ENCODE results near the gene VAV1.

Gene VAV1

GRCh38 chr19:6812612-6813011 lies 40.1 kb downstream of the VAV1 start:
- H4K8ac ChIP-seq (ENCODE audit: low read length) = no peak overlapping the region
- H3K14ac ChIP-seq (ENCODE audit: low read length in 2 of 2) = no peak overlapping the region
- peaks cover 4% of the 10 kb centered on the region for H3K9me3 ChIP-seq (ENCODE audit: control insufficient read depth, low read length)
- DNase-seq = no peak
- no peak overlapping the region for H2BK15ac ChIP-seq (ENCODE audit: low read depth, poor library complexity, severe bottlenecking)
- H3K4ac ChIP-seq (ENCODE audit: low read depth in 1 of 2, low read length in 2 of 2) = no peak overlapping the region
- no peak overlapping the region for H3K4me2 ChIP-seq (ENCODE audit: low read length, poor library complexity, severe bottlenecking)
- WGBS = 80% methylated on average over 2 of the region's 2 CpGs
- H3K36me3 ChIP-seq (ENCODE audit: control insufficient read depth in 1 of 2, insufficient read depth in 2 of 2, low read depth in 1 of 2, low read length in 2 of 2) = no peaks in the 10 kb centered on the region
- no peak overlapping the region for H3K18ac ChIP-seq (ENCODE audit: low read depth in 1 of 2, low read length in 2 of 2)
- H3K27ac ChIP-seq (ENCODE audit: low read length, poor library complexity, severe bottlenecking) = no peak overlapping the region
- H2AK5ac ChIP-seq (ENCODE audit: low read length, severe bottlenecking) = no peak overlapping the region
- H2BK120ac ChIP-seq (ENCODE audit: low read depth, low read length) = no peak overlapping the region
- H3K4me1 ChIP-seq (ENCODE audit: control insufficient read depth, insufficient read depth, low read depth, low read length) = no peaks in the 10 kb centered on the region
- H2AFZ ChIP-seq (ENCODE audit: low read depth, low read length) = no peak overlapping the region
- no peak overlapping the region for H3K23ac ChIP-seq (ENCODE audit: low read length in 2 of 2)
- no peak overlapping the region for H2BK12ac ChIP-seq (ENCODE audit: low read length in 2 of 2)
- peaks cover 0 to 6% of the 10 kb centered on the region in 2 experiments for H3K27me3 ChIP-seq (ENCODE audit: control insufficient read depth in 1 of 2, insufficient read depth in 1 of 2, low read length in 2 of 2)
- no peak overlapping the region for H3K4me3 ChIP-seq (ENCODE audit: insufficient read depth in 1 of 2, low read depth in 1 of 2, low read length in 2 of 2)
- H2BK5ac ChIP-seq (ENCODE audit: low read depth, low read length, poor library complexity, severe bottlenecking) = no peak overlapping the region
- H4K91ac ChIP-seq (ENCODE audit: low read length) = no peak overlapping the region
- no peak overlapping the region for H3K9ac ChIP-seq (ENCODE audit: low read length)
- H3K79me1 ChIP-seq (replicated peaks; ENCODE audit: low read length, poor library complexity, severe bottlenecking) = no peaks in the 10 kb centered on the region

- Histone ChIP-seq H3K18ac (ENCODE audit: low read depth in 1 of 2, low read length in 2 of 2) (no peak overlapping the region), H3K14ac (ENCODE audit: low read length in 2 of 2) (no peak overlapping the region), H2AK5ac (ENCODE audit: low read length, severe bottlenecking) (no peak overlapping the region), H2BK5ac (ENCODE audit: low read depth, low read length, poor library complexity, severe bottlenecking) (no peak overlapping the region), H3K36me3 (ENCODE audit: control insufficient read depth in 1 of 2, insufficient read depth in 2 of 2, low read depth in 1 of 2, low read length in 2 of 2) (no peaks in the 10 kb centered on the region), H2BK12ac (ENCODE audit: low read length in 2 of 2) (no peak overlapping the region), H3K79me1 (replicated peaks; ENCODE audit: low read length, poor library complexity, severe bottlenecking) (no peaks in the 10 kb centered on the region), H2BK120ac (ENCODE audit: low read depth, low read length) (no peak overlapping the region), H3K4me3 (ENCODE audit: insufficient read depth in 1 of 2, low read depth in 1 of 2, low read length in 2 of 2) (no peak overlapping the region), H3K4ac (ENCODE audit: low read depth in 1 of 2, low read length in 2 of 2) (no peak overlapping the region), H3K9ac (ENCODE audit: low read length) (no peak overlapping the region), H4K8ac (ENCODE audit: low read length) (no peak overlapping the region), H3K27ac (ENCODE audit: low read length, poor library complexity, severe bottlenecking) (no peak overlapping the region), H3K4me1 (ENCODE audit: control insufficient read depth, insufficient read depth, low read depth, low read length) (no peaks in the 10 kb centered on the region), H2AFZ (ENCODE audit: low read depth, low read length) (no peak overlapping the region), H3K4me2 (ENCODE audit: low read length, poor library complexity, severe bottlenecking) (no peak overlapping the region), H3K23ac (ENCODE audit: low read length in 2 of 2) (no peak overlapping the region), H3K27me3 (ENCODE audit: control insufficient read depth in 1 of 2, insufficient read depth in 1 of 2, low read length in 2 of 2) (peaks cover 0 to 6% of the 10 kb centered on the region in 2 experiments), H3K9me3 (ENCODE audit: control insufficient read depth, low read length) (peaks cover under 1% of the 10 kb centered on the region), H2BK15ac (ENCODE audit: low read depth, poor library complexity, severe bottlenecking) (no peak overlapping the region), H4K91ac (ENCODE audit: low read length) (no peak overlapping the region)
- DNase-seq = no peak
- WGBS = 78% methylated on average over 3 of the region's 4 CpGs
These were observed 41.2 kb downstream of the VAV1 start for GRCh38 chr19:6813659-6814058.

GRCh38 chr19:6817179-6817578 lies 44.7 kb downstream of the VAV1 start:
- no peak overlapping the region for H3K14ac ChIP-seq (ENCODE audit: low read length in 2 of 2)
- H3K27ac ChIP-seq (ENCODE audit: low read length, poor library complexity, severe bottlenecking) = no peak overlapping the region
- no peak overlapping the region for H2BK15ac ChIP-seq (ENCODE audit: low read depth, poor library complexity, severe bottlenecking)
- no peak overlapping the region for H2BK5ac ChIP-seq (ENCODE audit: low read depth, low read length, poor library complexity, severe bottlenecking)
- no peak for DNase-seq
- H4K8ac ChIP-seq (ENCODE audit: low read length) = no peak overlapping the region
- H4K91ac ChIP-seq (ENCODE audit: low read length) = no peak overlapping the region
- H2BK120ac ChIP-seq (ENCODE audit: low read depth, low read length) = no peak overlapping the region
- H3K4me2 ChIP-seq (ENCODE audit: low read length, poor library complexity, severe bottlenecking) = no peak overlapping the region
- H3K27me3 ChIP-seq (ENCODE audit: control insufficient read depth in 1 of 2, insufficient read depth in 1 of 2, low read length in 2 of 2) = peaks cover 0 to 3% of the 10 kb centered on the region in 2 experiments
- H3K4me3 ChIP-seq (ENCODE audit: insufficient read depth in 1 of 2, low read depth in 1 of 2, low read length in 2 of 2) = no peak overlapping the region
- peaks cover 4% of the 10 kb centered on the region for H3K9me3 ChIP-seq (ENCODE audit: control insufficient read depth, low read length)
- H2AFZ ChIP-seq (ENCODE audit: low read depth, low read length) = no peak overlapping the region
- peaks cover 0 to under 1% of the 10 kb centered on the region in 2 experiments for H3K36me3 ChIP-seq (ENCODE audit: control insufficient read depth in 1 of 2, insufficient read depth in 2 of 2, low read depth in 1 of 2, low read length in 2 of 2)
- H3K79me1 ChIP-seq (replicated peaks; ENCODE audit: low read length, poor library complexity, severe bottlenecking) = no peaks in the 10 kb centered on the region
- H3K9ac ChIP-seq (ENCODE audit: low read length) = no peak overlapping the region
- H3K18ac ChIP-seq (ENCODE audit: low read depth in 1 of 2, low read length in 2 of 2) = no peak overlapping the region
- 88% methylated on average over 2 of the region's 3 CpGs for WGBS
- no peaks in the 10 kb centered on the region for H3K4me1 ChIP-seq (ENCODE audit: control insufficient read depth, insufficient read depth, low read depth, low read length)
- H2AK5ac ChIP-seq (ENCODE audit: low read length, severe bottlenecking) = no peak overlapping the region
- H3K23ac ChIP-seq (ENCODE audit: low read length in 2 of 2) = no peak overlapping the region
- no peak overlapping the region for H3K4ac ChIP-seq (ENCODE audit: low read depth in 1 of 2, low read length in 2 of 2)
- no peak overlapping the region for H2BK12ac ChIP-seq (ENCODE audit: low read length in 2 of 2)

- DNase-seq = no peak
- H3K4me3 ChIP-seq (ENCODE audit: insufficient read depth in 1 of 2, low read depth in 1 of 2, low read length in 2 of 2) = no peak overlapping the region
- no peak overlapping the region for H2BK12ac ChIP-seq (ENCODE audit: low read length in 2 of 2)
- peaks cover 0 to 3% of the 10 kb centered on the region in 2 experiments for H3K36me3 ChIP-seq (ENCODE audit: control insufficient read depth in 1 of 2, insufficient read depth in 2 of 2, low read depth in 1 of 2, low read length in 2 of 2)
- no peak overlapping the region for H2BK120ac ChIP-seq (ENCODE audit: low read depth, low read length)
- no peak overlapping the region for H3K9ac ChIP-seq (ENCODE audit: low read length)
- no peak overlapping the region for H2BK15ac ChIP-seq (ENCODE audit: low read depth, poor library complexity, severe bottlenecking)
- H3K4me1 ChIP-seq (ENCODE audit: control insufficient read depth, insufficient read depth, low read depth, low read length) = no peaks in the 10 kb centered on the region
- WGBS = 49% methylated on average over 4 of the region's 4 CpGs
- no peak overlapping the region for H3K23ac ChIP-seq (ENCODE audit: low read length in 2 of 2)
- no peak overlapping the region for H3K4ac ChIP-seq (ENCODE audit: low read depth in 1 of 2, low read length in 2 of 2)
- no peak overlapping the region for H2BK5ac ChIP-seq (ENCODE audit: low read depth, low read length, poor library complexity, severe bottlenecking)
- H3K14ac ChIP-seq (ENCODE audit: low read length in 2 of 2) = no peak overlapping the region
- H3K79me1 ChIP-seq (replicated peaks; ENCODE audit: low read length, poor library complexity, severe bottlenecking) = no peaks in the 10 kb centered on the region
- H2AFZ ChIP-seq (ENCODE audit: low read depth, low read length) = no peak overlapping the region
- H4K91ac ChIP-seq (ENCODE audit: low read length) = no peak overlapping the region
- peaks cover 4% of the 10 kb centered on the region for H3K9me3 ChIP-seq (ENCODE audit: control insufficient read depth, low read length)
- H3K27ac ChIP-seq (ENCODE audit: low read length, poor library complexity, severe bottlenecking) = no peak overlapping the region
- no peak overlapping the region for H2AK5ac ChIP-seq (ENCODE audit: low read length, severe bottlenecking)
- no peak overlapping the region for H3K18ac ChIP-seq (ENCODE audit: low read depth in 1 of 2, low read length in 2 of 2)
- H4K8ac ChIP-seq (ENCODE audit: low read length) = no peak overlapping the region
- peaks cover 0 to 3% of the 10 kb centered on the region in 2 experiments for H3K27me3 ChIP-seq (ENCODE audit: control insufficient read depth in 1 of 2, insufficient read depth in 1 of 2, low read length in 2 of 2)
- H3K4me2 ChIP-seq (ENCODE audit: low read length, poor library complexity, severe bottlenecking) = no peak overlapping the region
These were observed 45.7 kb downstream of the VAV1 start for GRCh38 chr19:6818246-6818645.
